Measurements from ENCODE around the gene PHLDB3. TPM values are rescaled to one million over a fixed set of nuclear protein-coding genes. Genes with fewer than 3 reads are reported as not detected.
"Not testable (repeated sequence)": the region's sequence is repeated elsewhere in the genome, so short reads cannot be mapped to it uniquely, and the experiment has no call there.

Gene PHLDB3
- total RNA-seq, 4 donors from 2014 or later, result 2.0 to 8.7 (median 3.9) TPM

- DNase-seq (ENCODE audit: low spot score) (no peak), ATAC-seq (ENCODE audit: low FRiP score) (no peak)
- no peak for TF ChIP-seq CTCF (IDR thresholded peaks at IDR 0.05)
Observed at GRCh38 chr19:43445426-43445825, 59.1 kb downstream of the PHLDB3 start.

GRCh38 chr19:43444531-43445287 lies 59.8 kb downstream of the PHLDB3 start:
- no peak for TF ChIP-seq CTCF (IDR thresholded peaks at IDR 0.05)
- no peak for ATAC-seq (ENCODE audit: low FRiP score)

GRCh38 chr19:43444091-43444490 lies 60.5 kb downstream of the PHLDB3 start:
- DNase-seq (ENCODE audit: low spot score); ATAC-seq (ENCODE audit: low FRiP score): not testable (repeated sequence)

More at GRCh38 chr19:43444531-43445287, 59.8 kb downstream of the PHLDB3 start:
- DNase-seq (ENCODE audit: low spot score), result no peak

GRCh38 chr19:43441716-43442115 lies 62.8 kb downstream of the PHLDB3 start:
- no peak for TF ChIP-seq CTCF (IDR thresholded peaks at IDR 0.05)
- DNase-seq (ENCODE audit: low spot score) (no peak), ATAC-seq (ENCODE audit: low FRiP score) (no peak)

GRCh38 chr19:43439709-43440063 lies 64.9 kb downstream of the PHLDB3 start:
- no peak for ATAC-seq (ENCODE audit: low FRiP score)
- TF ChIP-seq CTCF (IDR thresholded peaks at IDR 0.05), result no peak

GRCh38 chr19:43439032-43439708 lies 65.4 kb downstream of the PHLDB3 start:
- DNase-seq (ENCODE audit: low spot score), result no peak
- no peak for ATAC-seq (ENCODE audit: low FRiP score)
- TF ChIP-seq CTCF (IDR thresholded peaks at IDR 0.05), result no peak

More at GRCh38 chr19:43439709-43440063, 64.9 kb downstream of the PHLDB3 start:
- no peak for DNase-seq (ENCODE audit: low spot score)

- DNase-seq (ENCODE audit: low spot score) (no peak), ATAC-seq (ENCODE audit: low FRiP score) (no peak)
- TF ChIP-seq CTCF (IDR thresholded peaks at IDR 0.05), result no peak
Observed at GRCh38 chr19:43438291-43439031, 66.1 kb downstream of the PHLDB3 start.
